ENCODE data around the gene GNA15. TPM values are rescaled to one million over a fixed set of nuclear protein-coding genes. Genes with fewer than 3 reads are reported as not detected.

Gene GNA15
- total RNA-seq, 1 donor from 2014 or later = 0.13 TPM

DNA sequence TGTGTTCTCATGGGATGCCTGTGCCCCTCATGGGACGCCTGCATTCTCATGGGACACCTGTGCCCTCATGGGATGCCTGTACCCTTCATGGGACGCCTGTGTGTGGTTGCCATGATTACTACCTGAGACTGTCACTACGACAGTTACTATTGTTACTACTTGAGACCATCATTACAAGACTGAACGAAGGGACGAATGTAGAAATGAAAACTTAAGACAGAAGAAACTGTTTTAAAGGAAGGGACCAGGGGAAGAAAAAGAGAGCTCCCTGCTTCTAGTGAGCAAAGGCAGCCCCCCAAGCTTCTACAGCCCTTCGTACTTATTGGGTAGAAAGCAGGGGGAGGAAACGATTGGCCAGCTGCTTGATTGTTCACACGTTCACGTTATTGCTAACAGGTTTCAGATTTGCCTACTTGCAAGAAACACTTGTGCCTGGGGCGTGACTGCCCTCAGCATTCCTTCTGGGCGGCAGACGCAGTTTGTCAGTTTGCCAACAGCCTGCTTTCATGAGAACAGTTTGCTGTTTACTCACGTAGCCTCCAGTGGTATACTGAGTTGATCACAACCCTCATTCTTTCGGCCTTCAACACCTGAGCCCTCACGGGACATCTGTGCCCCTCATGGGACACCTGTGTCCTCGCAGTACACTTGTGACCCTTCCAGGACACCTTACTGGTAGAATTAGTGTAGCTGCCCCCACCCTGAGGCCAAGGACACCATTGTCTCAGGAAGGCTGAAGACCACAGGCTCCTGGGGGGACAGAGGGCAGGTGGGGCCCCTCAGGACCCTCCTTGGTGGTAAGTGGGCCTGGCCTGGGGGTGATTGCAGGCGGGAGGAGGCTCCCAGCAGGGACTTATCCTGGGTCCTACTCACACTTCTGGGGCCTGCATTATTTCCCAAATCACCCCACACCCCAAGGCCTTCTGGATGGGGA, 40.2 kb downstream of the GNA15 start:
- Mint-ChIP-seq H3K36me3 (no peaks in the 10 kb centered on the region), H3K27ac (no peak overlapping the region), H3K9me3 (no peaks in the 10 kb centered on the region), H3K4me3 (no peak overlapping the region), H3K4me1 (no peaks in the 10 kb centered on the region), H3K27me3 (ENCODE audit: low read depth) (peaks cover 3% of the 10 kb centered on the region)
- TF ChIP-seq, protein P1, sequence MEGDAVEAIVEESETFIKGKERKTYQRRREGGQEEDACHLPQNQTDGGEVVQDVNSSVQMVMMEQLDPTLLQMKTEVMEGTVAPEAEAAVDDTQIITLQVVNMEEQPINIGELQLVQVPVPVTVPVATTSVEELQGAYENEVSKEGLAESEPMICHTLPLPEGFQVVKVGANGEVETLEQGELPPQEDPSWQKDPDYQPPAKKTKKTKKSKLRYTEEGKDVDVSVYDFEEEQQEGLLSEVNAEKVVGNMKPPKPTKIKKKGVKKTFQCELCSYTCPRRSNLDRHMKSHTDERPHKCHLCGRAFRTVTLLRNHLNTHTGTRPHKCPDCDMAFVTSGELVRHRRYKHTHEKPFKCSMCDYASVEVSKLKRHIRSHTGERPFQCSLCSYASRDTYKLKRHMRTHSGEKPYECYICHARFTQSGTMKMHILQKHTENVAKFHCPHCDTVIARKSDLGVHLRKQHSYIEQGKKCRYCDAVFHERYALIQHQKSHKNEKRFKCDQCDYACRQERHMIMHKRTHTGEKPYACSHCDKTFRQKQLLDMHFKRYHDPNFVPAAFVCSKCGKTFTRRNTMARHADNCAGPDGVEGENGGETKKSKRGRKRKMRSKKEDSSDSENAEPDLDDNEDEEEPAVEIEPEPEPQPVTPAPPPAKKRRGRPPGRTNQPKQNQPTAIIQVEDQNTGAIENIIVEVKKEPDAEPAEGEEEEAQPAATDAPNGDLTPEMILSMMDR (IDR thresholded peaks at IDR 0.05; ENCODE audit: unreplicated experiment) = no peak
- no peak for DNase-seq (ENCODE audit: low spot score in 2 of 2, unreplicated experiment in 2 of 2)

- Mint-ChIP-seq H3K27me3 (ENCODE audit: low read depth) (no peaks in the 10 kb centered on the region), H3K4me1 (no peaks in the 10 kb centered on the region), H3K27ac (no peak overlapping the region), H3K36me3 (no peaks in the 10 kb centered on the region), H3K4me3 (no peak overlapping the region), H3K9me3 (no peaks in the 10 kb centered on the region)
- DNase-seq (ENCODE audit: low spot score in 2 of 2, unreplicated experiment in 2 of 2) = no peak
- TF ChIP-seq, protein P1 (IDR thresholded peaks at IDR 0.05; ENCODE audit: unreplicated experiment) = no peak
These were observed 41.1 kb downstream of the GNA15 start for GRCh38 chr19:3176715-3177501.

- Mint-ChIP-seq H3K4me1 (no peaks in the 10 kb centered on the region), H3K27ac (no peak within 1 kb of the TSS), H3K4me3 (no peak within 1 kb of the TSS), H3K9me3 (no peaks in the 10 kb centered on the region), H3K27me3 (ENCODE audit: low read depth) (no peaks in the 10 kb centered on the region), H3K36me3 (no peaks in the 10 kb centered on the region)
- TF ChIP-seq, protein P1 (IDR thresholded peaks at IDR 0.05; ENCODE audit: unreplicated experiment) = no peak
- DNase-seq (ENCODE audit: low spot score in 2 of 2, unreplicated experiment in 2 of 2) = no peak
These were observed 42.6 kb downstream of the GNA15 start, which contains the start of gene S1PR4 for GRCh38 chr19:3178377-3178972. Gene S1PR4 (plus strand): TSS chr19:3178769. CDS start chr19:3178793, 24 bp downstream.

- no peaks in the 10 kb centered on the region for H3K27me3 Mint-ChIP-seq (ENCODE audit: low read depth)
- H3K27ac Mint-ChIP-seq = no peak overlapping the region
- no peak for DNase-seq (ENCODE audit: low spot score in 2 of 2, unreplicated experiment in 2 of 2)
- no peaks in the 10 kb centered on the region for H3K36me3 Mint-ChIP-seq
- H3K4me1 Mint-ChIP-seq = no peaks in the 10 kb centered on the region
- TF ChIP-seq, protein P1 (IDR thresholded peaks at IDR 0.05; ENCODE audit: unreplicated experiment) = no peak
- no peaks in the 10 kb centered on the region for H3K9me3 Mint-ChIP-seq
- H3K4me3 Mint-ChIP-seq = no peak overlapping the region
These were observed 43.3 kb downstream of the GNA15 start for GRCh38 chr19:3178973-3179738.

DNA sequence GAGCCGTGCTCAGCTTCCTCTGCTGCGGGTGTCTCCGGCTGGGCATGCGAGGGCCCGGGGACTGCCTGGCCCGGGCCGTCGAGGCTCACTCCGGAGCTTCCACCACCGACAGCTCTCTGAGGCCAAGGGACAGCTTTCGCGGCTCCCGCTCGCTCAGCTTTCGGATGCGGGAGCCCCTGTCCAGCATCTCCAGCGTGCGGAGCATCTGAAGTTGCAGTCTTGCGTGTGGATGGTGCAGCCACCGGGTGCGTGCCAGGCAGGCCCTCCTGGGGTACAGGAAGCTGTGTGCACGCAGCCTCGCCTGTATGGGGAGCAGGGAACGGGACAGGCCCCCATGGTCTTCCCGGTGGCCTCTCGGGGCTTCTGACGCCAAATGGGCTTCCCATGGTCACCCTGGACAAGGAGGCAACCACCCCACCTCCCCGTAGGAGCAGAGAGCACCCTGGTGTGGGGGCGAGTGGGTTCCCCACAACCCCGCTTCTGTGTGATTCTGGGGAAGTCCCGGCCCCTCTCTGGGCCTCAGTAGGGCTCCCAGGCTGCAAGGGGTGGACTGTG, 44.0 kb downstream of the GNA15 start:
- no peak overlapping the region for H3K27ac Mint-ChIP-seq
- TF ChIP-seq, protein P1 (IDR thresholded peaks at IDR 0.05; ENCODE audit: unreplicated experiment) = no peak
- no peak overlapping the region for H3K4me3 Mint-ChIP-seq
- H3K36me3 Mint-ChIP-seq = no peaks in the 10 kb centered on the region
- DNase-seq (ENCODE audit: low spot score in 2 of 2, unreplicated experiment in 2 of 2) = no peak
- no peaks in the 10 kb centered on the region for H3K4me1 Mint-ChIP-seq
- H3K9me3 Mint-ChIP-seq = no peaks in the 10 kb centered on the region
- H3K27me3 Mint-ChIP-seq (ENCODE audit: low read depth) = no peaks in the 10 kb centered on the region
